Measurements from ENCODE around the gene SPP2.

Gene SPP2

DNA sequence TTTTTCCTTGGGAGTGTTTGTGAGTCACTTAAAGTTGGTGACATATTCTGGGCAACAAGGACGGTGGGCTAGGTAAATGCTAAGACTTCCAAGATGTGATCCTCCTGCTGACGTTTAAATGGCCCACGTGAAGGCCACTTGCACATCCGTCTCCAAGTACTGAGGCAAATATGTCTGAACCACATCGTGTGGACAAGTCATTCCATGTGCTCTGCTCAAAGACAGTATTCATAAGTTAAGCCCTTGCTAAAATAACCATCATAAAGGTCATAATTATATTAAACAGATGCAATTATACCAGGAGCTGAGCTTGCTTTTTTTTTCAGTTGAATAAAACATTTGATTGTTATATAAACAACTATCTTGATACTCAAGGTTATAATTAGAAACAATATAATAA, 44.8 kb downstream of the SPP2 start:
- FAIRE-seq: no peak

- no peak for FAIRE-seq
Measured at GRCh38 chr2:234096164-234096563, 45.7 kb downstream of the SPP2 start.

DNA sequence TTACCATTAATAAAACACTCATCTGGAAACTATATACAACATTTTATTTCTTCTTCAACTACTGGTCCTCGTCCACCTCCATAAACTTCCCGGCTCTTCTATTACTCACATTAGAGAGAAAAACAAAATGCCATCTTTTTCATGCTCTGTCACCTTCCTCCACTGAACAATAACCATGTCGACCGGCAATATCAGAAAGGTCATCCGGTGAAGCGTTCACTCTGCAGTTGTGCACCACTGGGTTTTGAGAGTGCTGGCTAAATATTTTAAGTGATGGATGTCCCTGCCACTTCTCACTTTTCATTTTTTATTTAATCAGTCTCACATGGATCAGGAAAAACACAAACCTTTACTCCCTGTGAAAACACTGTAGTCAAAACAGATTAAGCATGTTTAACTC, 48.2 kb downstream of the SPP2 start:
- FAIRE-seq: no peak

DNA sequence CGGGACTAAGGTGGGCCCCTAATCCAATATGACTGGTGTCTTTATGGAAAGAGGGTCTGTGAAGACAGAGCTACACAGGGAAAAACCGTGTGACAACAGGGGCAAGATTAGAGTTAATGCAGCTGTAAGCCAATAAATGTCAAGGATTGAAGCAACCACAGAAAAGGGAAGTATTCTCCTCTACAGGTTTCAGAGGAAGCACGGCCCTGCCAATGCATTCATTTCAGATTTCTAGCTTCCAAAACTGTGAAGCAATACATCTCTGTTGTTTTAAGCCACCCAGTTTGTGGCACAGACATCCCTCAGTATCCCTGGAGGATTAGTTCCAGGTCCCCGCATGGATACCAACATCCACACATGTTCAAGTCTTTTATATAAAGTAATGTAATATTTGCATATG, 48.8 kb downstream of the SPP2 start:
- FAIRE-seq: no peak

GRCh38 chr2:234100686-234101085, 50.2 kb downstream of the SPP2 start:
- no peak for FAIRE-seq

GRCh38 chr2:234102112-234102511, 51.6 kb downstream of the SPP2 start:
- FAIRE-seq: no peak

DNA sequence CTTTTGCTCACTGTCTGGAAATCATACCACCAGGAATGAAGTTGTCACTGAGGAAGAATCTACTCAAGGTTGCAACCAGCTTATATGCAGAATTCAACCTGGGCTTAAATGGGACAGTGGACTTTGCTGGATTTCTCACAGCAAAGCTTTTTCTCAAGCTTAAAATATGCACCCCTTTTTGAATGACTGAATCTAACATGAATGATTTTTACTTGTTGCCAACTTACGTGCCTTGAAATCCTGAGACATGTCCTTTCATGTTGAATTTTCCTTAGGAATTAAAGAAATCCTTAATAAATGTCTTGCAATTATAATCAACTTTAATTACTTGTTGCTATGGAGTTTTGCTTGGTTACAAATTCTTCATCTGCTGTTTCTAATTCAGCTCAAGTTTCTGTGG, 57.4 kb downstream of the SPP2 start:
- FAIRE-seq: no peak

GRCh38 chr2:234109321-234109720, 58.8 kb downstream of the SPP2 start:
- no peak for FAIRE-seq

DNA sequence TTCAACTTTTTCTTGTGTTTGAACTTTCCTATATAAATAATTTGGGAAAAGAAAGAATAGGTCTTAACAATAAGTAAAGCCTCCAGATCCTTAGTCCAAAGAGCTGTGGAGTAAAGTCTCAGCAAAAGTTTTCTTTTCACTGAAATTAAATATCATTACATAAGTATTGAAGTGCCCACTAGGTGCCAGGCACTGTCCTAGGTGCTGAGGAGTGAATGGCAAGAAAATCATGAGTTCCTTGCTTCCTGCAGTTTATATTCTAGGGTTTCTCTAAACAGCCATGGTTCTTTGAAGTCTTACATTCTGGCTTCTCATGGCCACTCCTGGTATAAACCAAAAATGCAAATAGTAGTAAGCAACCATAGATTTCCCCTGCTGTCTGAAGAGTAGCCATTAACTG, 59.7 kb downstream of the SPP2 start:
- no peak for FAIRE-seq

GRCh38 chr2:234111523-234111922, 61.0 kb downstream of the SPP2 start:
- FAIRE-seq: no peak

GRCh38 chr2:234116010-234116409, 65.5 kb downstream of the SPP2 start:
- no peak for FAIRE-seq

GRCh38 chr2:234121999-234122398, 71.5 kb downstream of the SPP2 start:
- no peak for FAIRE-seq

GRCh38 chr2:234125451-234126145, 75.1 kb downstream of the SPP2 start:
- FAIRE-seq: no peak

- no peak for FAIRE-seq
Measured at GRCh38 chr2:234126146-234126470, 75.6 kb downstream of the SPP2 start.
